HCT116 (cell line): ENCODE measurements around the gene TBC1D2B. TPM values are rescaled to one million over a fixed set of nuclear protein-coding genes. Genes with fewer than 3 reads are reported as not detected.

Source experiments
- ATAC-seq: fragments of 200-7000 bp; cut with Tn5 transposase; 2 replicates; pipeline ENCODE4 v1.9.1; 2020; ENCODE audit warnings: mild to moderate bottlenecking, moderate library complexity
- BruUV-seq: library from RNA; stranded (reverse); fragments of 400-500 nt; replicated peaks from 2 replicates; lab custom pipeline; 2021; lab: Mats Ljungman, UMichigan
- CTCF ChIA-PET: fragments of 300-600 bp; sonication (Branson Sonifier 250); formaldehyde crosslinking; loops from one replicate; lab custom pipeline; 2021; ENCODE audit warnings: antibody characterized with exemption; lab: Charles Lee
- POLR2A ChIA-PET: fragments of 300-600, 350-600 bp; sonication (Branson Sonifier 250); formaldehyde crosslinking; loops from one replicate; lab custom pipeline; 2021; ENCODE audit warnings: antibody characterized with exemption; lab: Charles Lee
- RAD21 ChIA-PET, 2 experiments: fragments of 300-600 bp; sonication (Branson Sonifier 250); formaldehyde crosslinking; loops; one replicate each; lab custom pipeline; 2023; ENCODE audit warnings: low total read pairs in 2 of 2; ENCODE audit not compliant: uncharacterized antibody in 2 of 2, unreplicated experiment in 2 of 2, low non-redundant PET in 1 of 2; lab: Charles Lee
- DNase-seq: peaks from one replicate; pipeline ENCODE4 v3.0.0-alpha.2; 2010; ENCODE audit warnings: low read depth, low spot score
- H2AFZ ChIP-seq: fragments of 200-600 bp; shearing (Covaris generic), sonication (generic); 2 replicates; pipeline ENCODE4 v1.6.1; 2017; ENCODE audit warnings: low read depth, mixed run types, mixed read lengths, antibody characterized with exemption, low read length; ENCODE audit not compliant: poor library complexity, severe bottlenecking
- H3K27ac ChIP-seq: 2 replicates; pipeline ENCODE4 v1.5.1; 2012; ENCODE audit warnings: low read depth, low read length
- H3K27me3 ChIP-seq: fragments of 200-600 bp; sonication (generic); 2 replicates; pipeline ENCODE4 v1.6.1; 2016; ENCODE audit warnings: mixed run types, low read length, mixed read lengths; ENCODE audit not compliant: insufficient read depth
- H3K36me3 ChIP-seq, 2 experiments: fragments of 200-500 bp in 1 of 2; fragments of 200-600 bp in 1 of 2; sonication (Bioruptor generic) in 1 of 2; sonication (generic) in 1 of 2; 2 replicates each; pipeline versions ENCODE4 v1.5.1 to v1.6.1; 2014 to 2016; ENCODE audit warnings: low read length in 2 of 2, inconsistent platforms in 1 of 2, mixed read lengths in 1 of 2, mixed run types in 1 of 2; ENCODE audit not compliant: insufficient read depth in 2 of 2, control insufficient read depth in 1 of 2
- H3K4me1 ChIP-seq, 2 experiments: fragments of 200-600 bp in 1 of 2; sonication (generic) in 1 of 2; 2 replicates each; pipeline versions ENCODE4 v1.5.1 to v1.6.1; 2012 to 2017; ENCODE audit warnings: low read length in 2 of 2, inconsistent platforms in 1 of 2, mild to moderate bottlenecking in 1 of 2, mixed read lengths in 1 of 2, mixed run types in 1 of 2, moderate library complexity in 1 of 2; ENCODE audit not compliant: insufficient read depth in 2 of 2, control insufficient read depth in 1 of 2
- H3K4me2 ChIP-seq: fragments of 200-600 bp; sonication (generic); 2 replicates; pipeline ENCODE4 v1.6.1; 2017; ENCODE audit warnings: mixed run types, low read length, mixed read lengths
- H3K4me3 ChIP-seq, 2 experiments: fragments of 200-600 bp in 1 of 2; sonication (generic) in 1 of 2; replicated peaks in 1 of 2; 2 replicates each; pipeline ENCODE4 v1.5.1; 2011 to 2016; ENCODE audit warnings: low read length in 2 of 2, control low read depth in 1 of 2, low read depth in 1 of 2, mild to moderate bottlenecking in 1 of 2, mixed read lengths in 1 of 2, mixed run types in 1 of 2
- H3K79me2 ChIP-seq: fragments of 200-600 bp; sonication (generic); 2 replicates; pipeline ENCODE4 v1.6.1; 2017; ENCODE audit warnings: mild to moderate bottlenecking, mixed run types, low read length, moderate library complexity, mixed read lengths; ENCODE audit not compliant: insufficient read depth
- H3K9ac ChIP-seq: fragments of 200-600 bp; sonication (generic); 2 replicates; pipeline ENCODE4 v1.6.1; 2016; ENCODE audit warnings: low read length, mixed read lengths
- H3K9me2 ChIP-seq: fragments of 200-600 bp; sonication (generic), shearing (Covaris generic); 2 replicates; pipeline ENCODE4 v1.6.1; 2017; ENCODE audit warnings: mixed run types, mild to moderate bottlenecking, moderate library complexity; ENCODE audit not compliant: insufficient read depth
- H3K9me3 ChIP-seq, 2 experiments: fragments of 200-500 bp in 1 of 2; fragments of 200-600 bp in 1 of 2; sonication (Bioruptor generic) in 1 of 2; sonication (generic) in 1 of 2; 2 replicates each; pipeline ENCODE4 v1.6.1; 2014 to 2017; ENCODE audit warnings: low read length in 2 of 2, mixed read lengths in 2 of 2, inconsistent platforms in 1 of 2, low read depth in 1 of 2, mild to moderate bottlenecking in 1 of 2, mixed run types in 1 of 2, moderate library complexity in 1 of 2; ENCODE audit not compliant: control insufficient read depth in 1 of 2, insufficient read depth in 1 of 2
- H4K20me1 ChIP-seq: fragments of 200-600 bp; sonication (generic), shearing (Covaris generic); 2 replicates; pipeline ENCODE4 v1.6.1; 2017; ENCODE audit warnings: mixed run types, mild to moderate bottlenecking, moderate library complexity; ENCODE audit not compliant: insufficient read depth
- ATF3 ChIP-seq: IDR thresholded peaks from 2 replicates; pipeline ENCODE4 v1.6.1; 2012
- CBX3 ChIP-seq: IDR thresholded peaks from 2 replicates; pipeline ENCODE4 v1.6.1; 2012; ENCODE audit warnings: low read depth
- CEBPB ChIP-seq: IDR thresholded peaks from 2 replicates; pipeline ENCODE4 v1.6.1; 2012; ENCODE audit warnings: low read depth
- EGR1 ChIP-seq: IDR thresholded peaks from 2 replicates; pipeline ENCODE4 v1.6.1; 2012; ENCODE audit warnings: low read depth
- ELF1 ChIP-seq: IDR thresholded peaks from 2 replicates; pipeline ENCODE4 v1.6.1; 2012; ENCODE audit warnings: low read depth, borderline replicate concordance
- EZH2phosphoT487 ChIP-seq: fragments of 200-600 bp; IDR thresholded peaks from 2 replicates; pipeline ENCODE4 v1.6.1; 2018; ENCODE audit warnings: antibody characterized with exemption, borderline replicate concordance
- FOSL1 ChIP-seq: IDR thresholded peaks from 2 replicates; pipeline ENCODE4 v1.6.1; 2012; ENCODE audit warnings: low read depth
- MAX ChIP-seq: IDR thresholded peaks from 2 replicates; pipeline ENCODE4 v1.6.1; 2012
- SIN3A ChIP-seq: IDR thresholded peaks from 2 replicates; pipeline ENCODE4 v1.6.1; 2012; ENCODE audit warnings: low read depth
- SP1 ChIP-seq: IDR thresholded peaks from 2 replicates; pipeline ENCODE4 v1.6.1; 2012; ENCODE audit warnings: low read depth
- SRF ChIP-seq: IDR thresholded peaks from 2 replicates; pipeline ENCODE4 v1.6.1; 2012; ENCODE audit warnings: low read depth
- TCF7L2 ChIP-seq: IDR thresholded peaks from 2 replicates; pipeline ENCODE4 v1.7.0; 2011; ENCODE audit warnings: borderline replicate concordance, inconsistent platforms; ENCODE audit not compliant: insufficient read depth, insufficient read length; ENCODE audit errors: extremely low read depth
- YY1 ChIP-seq: IDR thresholded peaks from 2 replicates; pipeline ENCODE4 v1.6.1; 2011; ENCODE audit warnings: low read length, low read depth, moderate library complexity, mild to moderate bottlenecking; ENCODE audit not compliant: insufficient replicate concordance; ENCODE audit errors: extremely low read depth
- ZBTB33 ChIP-seq: IDR thresholded peaks from 2 replicates; pipeline ENCODE4 v1.6.1; 2011; ENCODE audit warnings: mild to moderate bottlenecking, low read length, moderate library complexity; ENCODE audit not compliant: insufficient replicate concordance; ENCODE audit errors: extremely low read depth
- ZNF274 ChIP-seq: fragments of 200-500 bp; sonication (Bioruptor generic); IDR thresholded peaks from 2 replicates; pipeline ENCODE4 v1.6.1; 2014; ENCODE audit warnings: mild to moderate bottlenecking, low read depth, low read length, inconsistent platforms
- intact Hi-C: fragments of 100-400 bp; cut with micrococcal nuclease; formaldehyde crosslinking; loops from 2 replicates; pipeline ENCODE4 v1.10.0; 2022
- total RNA-seq: library from RNA; stranded (reverse); gene quantifications from one replicate; pipeline ENCODE4 v1.2.1, GENCODE V29; 2021; ENCODE audit not compliant: unreplicated experiment
- TF ChIP-seq, protein P1 (sequence below), 3 experiments: fragments of 200-600 bp in 1 of 3; sonication (generic) in 1 of 3; IDR thresholded peaks in 2 of 3; conservative IDR thresholded peaks in 1 of 3; 2 replicates each; pipeline ENCODE4 v1.5.1; 2012 to 2017; ENCODE audit warnings: low read depth in 2 of 3, low read length in 2 of 3, antibody characterized with exemption in 1 of 3, borderline replicate concordance in 1 of 3, control low read depth in 1 of 3, mild to moderate bottlenecking in 1 of 3, mixed read lengths in 1 of 3, mixed run types in 1 of 3, moderate library complexity in 1 of 3; ENCODE audit not compliant: insufficient read depth in 1 of 3

Gene TBC1D2B
- total RNA-seq, 1 experiment from 2014 or later: 16.6 TPM

GRCh38 chr15:78012643-78013077 is 64.9 kb downstream of the TBC1D2B start:
- ChIA-PET POLR2A (no interaction called here), CTCF (no interaction called here)

More at GRCh38 chr15:78012643-78013077, 64.9 kb downstream of the TBC1D2B start:
- peaks cover 0 to 15% of the 10 kb centered on the region in 2 experiments; a peak in 2 of 4 replicates for H3K36me3 ChIP-seq
- H3K4me2 ChIP-seq: no peak overlapping the region
- RAD21 ChIA-PET: no interaction called here
- no peaks in the 10 kb centered on the region for H3K79me2 ChIP-seq
- H3K9me3 ChIP-seq: no peaks in the 10 kb centered on the region
- no peak overlapping the region for H3K27ac ChIP-seq
- H3K9me2 ChIP-seq: no peaks in the 10 kb centered on the region
- intact Hi-C loops: no loop called here
- no peak overlapping the region for H2AFZ ChIP-seq
- no peaks in the 10 kb centered on the region for H3K27me3 ChIP-seq
- ATAC-seq (no peak), DNase-seq (no peak)
- TF ChIP-seq MAX (no peak), SRF (no peak), ZBTB33 (no peak), FOSL1 (no peak), ZNF274 (no peak), EGR1 (no peak), SIN3A (no peak), SP1 (no peak), YY1 (no peak), ELF1 (no peak), CEBPB (no peak), EZH2phosphoT487 (no peak), TCF7L2 (no peak), CBX3 (no peak), ATF3 (no peak)
- TF ChIP-seq, protein P1, sequence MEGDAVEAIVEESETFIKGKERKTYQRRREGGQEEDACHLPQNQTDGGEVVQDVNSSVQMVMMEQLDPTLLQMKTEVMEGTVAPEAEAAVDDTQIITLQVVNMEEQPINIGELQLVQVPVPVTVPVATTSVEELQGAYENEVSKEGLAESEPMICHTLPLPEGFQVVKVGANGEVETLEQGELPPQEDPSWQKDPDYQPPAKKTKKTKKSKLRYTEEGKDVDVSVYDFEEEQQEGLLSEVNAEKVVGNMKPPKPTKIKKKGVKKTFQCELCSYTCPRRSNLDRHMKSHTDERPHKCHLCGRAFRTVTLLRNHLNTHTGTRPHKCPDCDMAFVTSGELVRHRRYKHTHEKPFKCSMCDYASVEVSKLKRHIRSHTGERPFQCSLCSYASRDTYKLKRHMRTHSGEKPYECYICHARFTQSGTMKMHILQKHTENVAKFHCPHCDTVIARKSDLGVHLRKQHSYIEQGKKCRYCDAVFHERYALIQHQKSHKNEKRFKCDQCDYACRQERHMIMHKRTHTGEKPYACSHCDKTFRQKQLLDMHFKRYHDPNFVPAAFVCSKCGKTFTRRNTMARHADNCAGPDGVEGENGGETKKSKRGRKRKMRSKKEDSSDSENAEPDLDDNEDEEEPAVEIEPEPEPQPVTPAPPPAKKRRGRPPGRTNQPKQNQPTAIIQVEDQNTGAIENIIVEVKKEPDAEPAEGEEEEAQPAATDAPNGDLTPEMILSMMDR (IDR thresholded peaks at IDR 0.05 in 2 of 3, conservative IDR thresholded peaks at IDR 0.05 in 1 of 3; ENCODE audit: borderline replicate concordance in 1 of 3, insufficient read depth in 1 of 3, low read depth in 2 of 3, low read length in 2 of 3): no peak
- no TSS peak for BruUV-seq
- no peaks in the 10 kb centered on the region for H4K20me1 ChIP-seq
- H3K9ac ChIP-seq: no peak overlapping the region
- no peaks in the 10 kb centered on the region; a peak in 1 of 4 replicates for H3K4me1 ChIP-seq
- H3K4me3 ChIP-seq: no peak overlapping the region
